ENCODE results near the gene JOSD1. TPM values are rescaled to one million over a fixed set of nuclear protein-coding genes. Genes with fewer than 3 reads are reported as not detected.
"Not testable (repeated sequence)": the region's sequence is repeated elsewhere in the genome, so short reads cannot be mapped to it uniquely, and the experiment has no call there.

JOSD1 gene
- total RNA-seq, 2 donors from 2014 or later = 21.2 to 26.7 TPM

DNA sequence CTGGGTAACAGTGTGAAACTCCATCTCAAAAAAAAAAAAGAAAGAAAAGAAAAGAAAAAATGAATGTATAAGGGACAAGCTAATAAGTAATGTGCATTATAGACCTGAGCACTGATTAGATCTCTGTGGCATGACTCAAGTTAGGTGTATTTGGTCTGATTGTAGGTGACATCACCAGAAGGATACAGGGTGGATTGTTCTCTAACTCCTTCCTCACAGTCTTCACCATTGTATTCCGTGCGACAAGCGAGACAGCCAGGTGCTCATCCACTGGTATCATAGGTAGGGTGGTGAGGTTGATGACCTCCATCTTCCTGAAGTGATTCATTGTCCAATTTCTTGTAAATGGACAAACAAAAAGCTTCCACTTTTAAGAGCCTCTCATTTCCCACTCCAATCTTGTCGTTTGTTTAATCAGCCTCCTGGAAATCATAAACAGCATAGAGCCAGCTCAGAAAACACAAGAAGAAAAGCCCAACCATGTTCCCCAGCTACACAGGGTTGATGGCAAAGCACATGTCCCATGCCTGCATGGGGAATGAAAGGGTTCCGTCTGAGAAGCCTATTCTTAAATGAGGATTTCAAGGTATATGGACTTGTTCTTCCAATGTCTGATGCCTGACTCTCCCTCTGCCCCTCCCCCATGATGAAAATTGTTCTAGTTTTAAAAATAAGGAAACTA is 50.8 kb downstream of the JOSD1 start:
- H3K9ac ChIP-seq (ENCODE audit: extremely low read depth, low read length, poor library complexity, severe bottlenecking) = no peak overlapping the region
- H3K27ac ChIP-seq (ENCODE audit: low read depth, low read length) = no peak overlapping the region
- WGBS, 2 experiments (ENCODE audit: insufficient coverage in 1 of 2, insufficient read length in 1 of 2) = 93 to 100% methylated on average over 1 to 5 of the region's 5 CpGs
- no peak overlapping the region for H3K4me3 ChIP-seq (ENCODE audit: low read length)
- H3K4me1 ChIP-seq (ENCODE audit: control insufficient read depth, insufficient read depth, low read length) = no peaks in the 10 kb centered on the region
- no peaks in the 10 kb centered on the region for H3K27me3 Mint-ChIP-seq (ENCODE audit: insufficient read depth)
- peaks cover 5% of the 10 kb centered on the region for H3K9me3 Mint-ChIP-seq
- H3K36me3 ChIP-seq (ENCODE audit: control insufficient read depth, insufficient read depth, low read length) = peaks cover 17% of the 10 kb centered on the region
- no peaks in the 10 kb centered on the region for H3K27me3 ChIP-seq (ENCODE audit: control insufficient read depth, insufficient read depth, low read length, poor library complexity, severe bottlenecking)
- H3K27ac Mint-ChIP-seq = no peak overlapping the region
- no peak for DNase-seq
- no peak for TF ChIP-seq CTCF (conservative IDR thresholded peaks at IDR 0.05)
- H3K4me1 Mint-ChIP-seq = no peaks in the 10 kb centered on the region
- H3K36me3 Mint-ChIP-seq (ENCODE audit: low read depth) = peaks cover 37% of the 10 kb centered on the region
- no peak overlapping the region for H3K4me3 Mint-ChIP-seq
- no peaks in the 10 kb centered on the region for H3K9me3 ChIP-seq (ENCODE audit: control insufficient read depth, low read length)

DNA sequence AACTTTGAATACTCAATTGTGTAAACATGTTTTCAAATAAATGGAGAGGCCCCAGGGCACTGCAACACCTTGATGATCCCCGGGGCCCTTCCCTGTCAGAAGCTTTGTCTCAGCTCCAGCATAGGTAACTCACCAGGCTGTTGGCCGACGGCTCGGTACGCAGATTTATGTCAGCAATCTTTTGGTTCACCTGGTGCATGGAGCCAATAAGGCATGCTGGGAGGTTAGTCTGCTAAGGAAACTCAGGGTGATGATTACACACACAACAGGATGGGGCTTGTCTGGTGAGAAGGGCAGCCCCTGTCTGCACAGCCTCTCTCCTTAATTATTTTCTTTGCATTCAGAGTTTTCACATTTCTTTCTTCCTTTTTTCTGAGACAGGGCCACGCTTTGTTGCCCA is 55.3 kb downstream of the JOSD1 start:
- H3K9ac ChIP-seq (ENCODE audit: extremely low read depth, low read length, poor library complexity, severe bottlenecking) = no peak overlapping the region
- no peaks in the 10 kb centered on the region for H3K27me3 Mint-ChIP-seq (ENCODE audit: insufficient read depth)
- no peak overlapping the region for H3K27ac Mint-ChIP-seq
- TF ChIP-seq CTCF (conservative IDR thresholded peaks at IDR 0.05) = no peak
- H3K4me3 ChIP-seq (ENCODE audit: low read length) = no peak overlapping the region
- no peaks in the 10 kb centered on the region for H3K27me3 ChIP-seq (ENCODE audit: control insufficient read depth, insufficient read depth, low read length, poor library complexity, severe bottlenecking)
- H3K4me3 Mint-ChIP-seq = no peak overlapping the region
- no peak overlapping the region for H3K27ac ChIP-seq (ENCODE audit: low read depth, low read length)
- 90% methylated on average over 2 to 6 of the region's 6 CpGs for WGBS, 2 experiments (ENCODE audit: insufficient coverage in 1 of 2, insufficient read length in 1 of 2)
- peaks cover 27% of the 10 kb centered on the region for H3K36me3 ChIP-seq (ENCODE audit: control insufficient read depth, insufficient read depth, low read length)
- DNase-seq = no peak
- H3K36me3 Mint-ChIP-seq (ENCODE audit: low read depth) = peaks cover 43% of the 10 kb centered on the region
- H3K4me1 ChIP-seq (ENCODE audit: control insufficient read depth, insufficient read depth, low read length) = no peaks in the 10 kb centered on the region
- no peaks in the 10 kb centered on the region for H3K9me3 ChIP-seq (ENCODE audit: control insufficient read depth, low read length)
- no peaks in the 10 kb centered on the region for H3K9me3 Mint-ChIP-seq
- H3K4me1 Mint-ChIP-seq = no peaks in the 10 kb centered on the region

- H3K36me3 ChIP-seq (ENCODE audit: control insufficient read depth, insufficient read depth, low read length) = peaks cover 30% of the 10 kb centered on the region
- H3K4me3 ChIP-seq (ENCODE audit: low read length); H3K4me3 Mint-ChIP-seq; H3K27me3 ChIP-seq (ENCODE audit: control insufficient read depth, insufficient read depth, low read length, poor library complexity, severe bottlenecking); H3K9me3 ChIP-seq (ENCODE audit: control insufficient read depth, low read length); H3K27me3 Mint-ChIP-seq (ENCODE audit: insufficient read depth); H3K27ac Mint-ChIP-seq; DNase-seq; H3K9me3 Mint-ChIP-seq; H3K4me1 Mint-ChIP-seq; H3K9ac ChIP-seq (ENCODE audit: extremely low read depth, low read length, poor library complexity, severe bottlenecking); H3K4me1 ChIP-seq (ENCODE audit: control insufficient read depth, insufficient read depth, low read length); H3K27ac ChIP-seq (ENCODE audit: low read depth, low read length): not testable (repeated sequence)
- WGBS, 2 experiments (ENCODE audit: insufficient coverage in 1 of 2, insufficient read length in 1 of 2) = 91 to 92% methylated on average over 1 to 5 of the region's 5 CpGs
- H3K36me3 Mint-ChIP-seq (ENCODE audit: low read depth) = peaks cover 45% of the 10 kb centered on the region
Observed at GRCh38 chr22:38644245-38644644, 56.5 kb downstream of the JOSD1 start.

Measured in endodermal cell (in vitro differentiated cells).